SK-N-MC (cell line): ENCODE measurements around the gene PRR5L.

Source experiments
- DNase-seq: peaks from one replicate; pipeline ENCODE4 v3.0.0-alpha.2; 2011; ENCODE audit warnings: low read depth, low spot score
- H3K27ac ChIP-seq: fragments of 200-600 bp; sonication (generic); 2 replicates; pipeline ENCODE4 v1.5.1; 2016; ENCODE audit warnings: mixed run types
- H3K36me3 ChIP-seq: fragments of 200-600 bp; sonication (generic); 2 replicates; pipeline ENCODE4 v1.6.1; 2017; ENCODE audit warnings: antibody characterized with exemption, low read length, mixed read lengths; ENCODE audit not compliant: insufficient read depth
- H3K4me3 ChIP-seq: fragments of 200-600 bp; sonication (generic); 2 replicates; pipeline ENCODE4 v1.5.1; 2016
- H3K9ac ChIP-seq: fragments of 200-600 bp; sonication (generic); 2 replicates; pipeline ENCODE4 v1.8.0; 2017; ENCODE audit warnings: mixed run types, mixed read lengths; ENCODE audit not compliant: insufficient read length
- H3K9me3 ChIP-seq: fragments of 200-600 bp; sonication (generic); 2 replicates; pipeline ENCODE4 v1.6.1; 2017; ENCODE audit warnings: low read depth, mild to moderate bottlenecking, antibody characterized with exemption, low read length, moderate library complexity, mixed read lengths
- EZH2 ChIP-seq: fragments of 200-600 bp; sonication (generic); IDR thresholded peaks from one replicate; pipeline ENCODE4 v1.6.1; 2017; ENCODE audit warnings: antibody characterized with exemption
- FOXP2 ChIP-seq: optimal IDR thresholded peaks from 2 replicates; pipeline ENCODE3; 2011; ENCODE audit warnings: mild to moderate bottlenecking, moderate library complexity; ENCODE audit not compliant: insufficient read depth; ENCODE audit errors: extremely low read length, control extremely low read depth
- POLR2AphosphoS5 ChIP-seq: IDR thresholded peaks from 2 replicates; pipeline ENCODE4 v1.6.1; 2012; ENCODE audit warnings: mild to moderate bottlenecking, low read depth, low read length, borderline replicate concordance

Gene PRR5L

DNA sequence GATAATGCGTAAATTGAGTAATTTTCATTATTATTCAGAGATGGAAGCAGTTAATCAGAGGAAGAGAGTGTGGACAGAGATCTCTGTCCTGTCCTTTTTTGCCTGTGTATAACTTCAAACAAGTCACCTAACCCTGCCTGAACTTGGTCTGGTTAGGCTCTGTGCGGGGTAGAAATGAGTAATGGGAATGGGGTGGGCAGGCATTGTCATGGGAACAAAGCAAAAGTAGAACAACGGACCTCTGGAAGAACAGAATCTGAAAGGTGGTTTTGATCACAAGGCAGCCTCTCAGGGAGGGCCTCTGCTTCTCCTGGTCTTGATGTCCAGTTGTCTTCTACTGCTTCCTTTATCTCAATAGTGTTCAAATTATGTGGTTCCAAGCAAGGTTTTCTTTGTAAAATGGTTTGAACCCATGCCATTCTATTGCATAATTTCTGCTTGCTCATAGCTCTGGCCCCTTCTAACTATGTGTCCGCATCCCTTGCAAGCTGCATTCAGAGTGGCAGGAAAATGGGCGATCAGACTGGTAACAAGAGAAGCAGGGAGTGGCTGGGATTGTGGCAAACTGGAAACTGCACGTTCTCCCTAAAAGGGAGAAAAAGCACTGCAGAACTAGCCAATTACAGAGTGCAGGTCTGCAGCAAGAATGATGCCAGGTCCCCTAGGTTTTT is 76.1 kb downstream of the PRR5L start:
- Histone ChIP-seq H3K4me3 (peak overlapping the region; percentile 56), H3K36me3 (no peaks in the 10 kb centered on the region), H3K9me3 (no peaks in the 10 kb centered on the region), H3K9ac (no peak overlapping the region), H3K27ac (peak overlapping the region; percentile 99)
- DNase-seq: no peak
- TF ChIP-seq POLR2AphosphoS5: no peak
- no peak for TF ChIP-seq FOXP2
- TF ChIP-seq EZH2: no peak

DNA sequence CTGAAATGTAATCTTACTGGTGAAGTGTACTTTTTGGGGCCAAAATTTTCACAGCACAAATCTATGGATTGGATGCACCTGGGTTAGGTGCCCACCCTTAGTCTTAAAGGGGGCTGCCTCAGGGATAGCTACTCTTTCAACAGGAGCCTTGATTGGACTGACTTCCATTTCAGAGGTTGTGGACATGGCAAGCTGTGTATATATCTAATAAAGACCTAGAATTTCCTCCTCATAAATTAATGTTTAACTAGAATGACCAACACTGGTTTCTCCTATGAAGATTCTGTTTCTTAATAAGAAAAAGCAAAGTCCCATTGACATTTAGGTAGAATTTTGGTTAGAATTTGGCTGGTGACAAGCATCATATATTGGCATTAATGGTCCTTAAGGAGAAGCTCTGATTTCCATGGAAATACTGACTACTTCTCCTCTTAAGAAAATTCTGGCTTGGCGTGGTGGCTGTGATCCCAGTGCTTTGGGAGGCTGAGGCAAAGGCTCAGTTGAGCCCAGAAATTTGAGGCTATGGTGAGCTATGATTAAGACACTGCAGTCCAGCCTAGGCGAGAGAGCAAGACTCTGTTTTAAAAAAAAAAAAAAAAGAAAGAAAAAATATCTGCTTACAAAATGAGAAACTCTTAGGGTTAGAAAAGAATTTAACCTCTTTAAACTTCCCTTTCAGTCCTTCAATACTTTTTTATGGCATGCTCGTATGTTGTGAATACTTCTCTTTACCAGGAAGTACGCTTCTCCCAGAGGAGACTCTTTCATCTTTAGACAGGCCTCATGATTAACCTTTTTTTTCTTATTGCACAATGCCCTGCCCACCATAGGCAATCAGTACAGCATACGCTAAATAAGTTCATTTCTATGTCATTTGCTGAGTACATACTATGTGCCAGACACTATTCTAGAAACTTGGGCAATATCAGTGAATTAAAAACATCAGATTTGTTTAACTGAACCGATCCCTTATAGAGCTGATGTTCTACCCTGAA is 77.2 kb downstream of the PRR5L start:
- Histone ChIP-seq H3K9me3 (no peaks in the 10 kb centered on the region), H3K36me3 (peaks cover 7% of the 10 kb centered on the region), H3K9ac (peak overlapping the region; percentile 69), H3K4me3 (peak overlapping the region; percentile 56), H3K27ac (peak overlapping the region; percentile 99)
- peak; percentile 61; the same call in 1 of the 2 replicates for TF ChIP-seq POLR2AphosphoS5
- no peak for TF ChIP-seq EZH2
- DNase-seq: peak; percentile 99

DNA sequence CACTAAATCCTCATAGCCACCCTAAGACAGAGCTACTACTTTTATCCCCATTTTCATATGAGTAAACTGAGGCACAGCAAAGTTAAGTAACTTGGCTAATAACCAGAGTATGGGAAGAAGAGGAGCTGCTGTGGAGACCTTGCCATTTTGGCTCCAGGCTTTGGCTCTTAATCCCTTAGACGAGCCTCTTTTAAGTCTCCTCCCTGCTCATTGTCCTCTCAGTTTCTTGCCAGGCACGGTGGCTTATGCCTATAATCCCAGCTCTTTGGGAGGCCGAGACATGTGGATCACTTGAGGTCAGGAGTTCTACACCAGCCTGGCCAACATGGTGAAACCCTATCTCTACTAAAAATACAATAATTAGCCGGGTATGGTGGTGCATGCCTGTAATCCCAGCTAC is 78.6 kb downstream of the PRR5L start:
- no peak for DNase-seq
- Histone ChIP-seq H3K4me3 (peak overlapping the region; percentile 31), H3K9ac (peak overlapping the region; percentile 42), H3K27ac (peak overlapping the region; percentile 97), H3K9me3 (no peaks in the 10 kb centered on the region), H3K36me3 (peaks cover 20% of the 10 kb centered on the region)
- TF ChIP-seq EZH2: no peak
- no peak for TF ChIP-seq POLR2AphosphoS5
- TF ChIP-seq FOXP2: no peak

- Histone ChIP-seq H3K36me3 (peaks cover 28% of the 10 kb centered on the region), H3K9ac (peak overlapping the region; percentile 72), H3K27ac (peak overlapping the region; percentile 97), H3K9me3 (no peaks in the 10 kb centered on the region), H3K4me3 (peak overlapping the region; percentile 90)
- no peak for DNase-seq
- no peak for TF ChIP-seq POLR2AphosphoS5
These were observed 79.4 kb downstream of the PRR5L start for GRCh38 chr11:36375353-36376008.

DNA sequence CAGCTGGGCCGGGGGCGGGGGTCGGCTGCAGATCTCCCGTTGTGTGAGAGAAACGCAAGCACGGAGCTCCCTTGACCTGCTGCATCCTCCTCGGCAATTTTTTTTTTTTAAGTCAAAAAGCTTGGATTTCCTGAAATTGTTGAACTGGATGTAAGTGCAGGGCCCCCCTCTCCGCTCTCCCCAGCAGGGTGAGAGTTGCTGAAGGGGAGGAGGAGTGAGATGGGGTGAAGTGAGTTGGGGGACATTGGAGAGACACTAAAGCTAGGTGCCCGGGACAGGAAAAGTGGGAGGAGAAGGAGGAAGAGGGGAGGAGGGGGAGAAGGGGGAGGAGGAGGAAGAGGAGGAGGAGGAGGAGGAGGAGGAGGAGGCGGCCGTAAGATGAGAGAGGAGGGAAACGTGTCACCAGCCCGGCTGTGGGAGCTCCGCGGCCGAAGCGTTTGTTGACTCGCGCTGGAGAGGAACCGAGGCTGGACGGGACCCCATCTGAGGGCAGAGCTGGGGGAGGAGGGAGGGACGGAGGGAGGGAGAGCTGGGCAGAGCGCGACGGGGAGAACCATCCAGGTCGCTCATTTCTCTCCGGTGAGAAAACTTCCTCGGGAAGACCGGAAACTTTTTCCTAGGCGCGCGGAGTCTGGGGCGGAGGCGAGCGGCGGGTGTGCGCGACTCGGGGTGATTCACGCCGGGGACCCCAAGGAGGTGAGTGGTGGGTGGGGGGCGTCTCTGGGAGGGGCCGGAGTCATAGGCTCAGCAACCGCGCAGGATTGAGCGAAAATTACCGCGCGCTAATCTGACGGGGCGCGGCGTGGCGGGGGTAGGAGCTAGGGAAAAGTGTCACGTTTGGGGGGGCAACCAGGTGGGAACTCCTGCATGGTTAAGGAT is 80.2 kb downstream of the PRR5L start:
- no peaks in the 10 kb centered on the region for H3K9me3 ChIP-seq
- TF ChIP-seq POLR2AphosphoS5: peak; percentile 74
- TF ChIP-seq EZH2: no peak
- H3K27ac ChIP-seq: peak overlapping the region; percentile 97
- H3K36me3 ChIP-seq: peaks cover 35% of the 10 kb centered on the region
- H3K4me3 ChIP-seq: peak overlapping the region; percentile 90
- no peak for DNase-seq
- H3K9ac ChIP-seq: peak overlapping the region; percentile 72

DNA sequence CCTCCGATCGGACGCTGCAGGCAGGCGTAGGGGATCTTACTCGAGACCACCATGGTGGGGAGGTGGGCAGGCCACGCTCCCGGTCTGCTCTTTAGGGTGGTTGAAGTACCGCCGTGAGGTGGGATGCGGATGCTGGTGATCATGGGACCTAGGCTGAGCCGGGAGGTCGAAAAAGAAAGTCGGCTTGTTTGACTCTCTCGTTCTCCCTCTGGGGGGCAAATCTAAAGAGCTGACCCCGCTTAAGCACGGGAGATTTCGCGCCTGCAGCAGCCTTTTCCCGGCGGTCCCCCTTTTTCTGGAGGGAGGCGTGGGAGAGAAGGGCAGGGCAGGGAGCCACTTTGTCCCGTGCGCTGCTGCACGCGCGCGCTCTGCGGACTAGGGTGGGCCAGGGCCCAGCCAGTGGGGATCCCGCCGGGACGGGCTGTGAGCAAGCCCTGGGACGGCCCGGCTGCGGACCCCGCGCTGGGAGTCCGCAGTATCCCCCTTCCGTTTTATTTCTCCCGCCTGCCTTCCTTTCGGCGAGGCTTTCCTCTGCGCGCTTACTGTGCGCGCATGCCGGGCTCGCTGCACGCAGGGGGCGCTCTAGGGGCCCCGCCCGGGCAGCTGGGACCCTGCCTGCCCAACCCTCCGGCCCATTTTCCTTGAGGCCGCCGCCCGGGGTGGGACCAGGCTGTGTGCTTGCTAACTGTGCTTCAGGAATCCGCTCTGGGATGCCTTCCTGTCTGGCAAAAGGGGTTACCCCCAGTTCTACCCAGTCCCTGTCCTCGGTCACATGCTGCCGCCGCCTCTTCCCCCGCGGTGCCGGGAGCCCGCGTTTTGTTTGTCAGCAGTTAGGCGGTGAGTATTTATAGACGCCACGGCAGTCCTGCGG is 81.0 kb downstream of the PRR5L start:
- H3K27ac ChIP-seq: peak overlapping the region; percentile 97
- no peak for DNase-seq
- peak overlapping the region; percentile 72 for H3K9ac ChIP-seq
- H3K4me3 ChIP-seq: peak overlapping the region; percentile 90
- H3K9me3 ChIP-seq: no peaks in the 10 kb centered on the region
- H3K36me3 ChIP-seq: peaks cover 44% of the 10 kb centered on the region
- TF ChIP-seq POLR2AphosphoS5 (no peak; the same call in 1 of the 2 replicates), FOXP2 (peak; percentile 27), EZH2 (no peak)

DNA sequence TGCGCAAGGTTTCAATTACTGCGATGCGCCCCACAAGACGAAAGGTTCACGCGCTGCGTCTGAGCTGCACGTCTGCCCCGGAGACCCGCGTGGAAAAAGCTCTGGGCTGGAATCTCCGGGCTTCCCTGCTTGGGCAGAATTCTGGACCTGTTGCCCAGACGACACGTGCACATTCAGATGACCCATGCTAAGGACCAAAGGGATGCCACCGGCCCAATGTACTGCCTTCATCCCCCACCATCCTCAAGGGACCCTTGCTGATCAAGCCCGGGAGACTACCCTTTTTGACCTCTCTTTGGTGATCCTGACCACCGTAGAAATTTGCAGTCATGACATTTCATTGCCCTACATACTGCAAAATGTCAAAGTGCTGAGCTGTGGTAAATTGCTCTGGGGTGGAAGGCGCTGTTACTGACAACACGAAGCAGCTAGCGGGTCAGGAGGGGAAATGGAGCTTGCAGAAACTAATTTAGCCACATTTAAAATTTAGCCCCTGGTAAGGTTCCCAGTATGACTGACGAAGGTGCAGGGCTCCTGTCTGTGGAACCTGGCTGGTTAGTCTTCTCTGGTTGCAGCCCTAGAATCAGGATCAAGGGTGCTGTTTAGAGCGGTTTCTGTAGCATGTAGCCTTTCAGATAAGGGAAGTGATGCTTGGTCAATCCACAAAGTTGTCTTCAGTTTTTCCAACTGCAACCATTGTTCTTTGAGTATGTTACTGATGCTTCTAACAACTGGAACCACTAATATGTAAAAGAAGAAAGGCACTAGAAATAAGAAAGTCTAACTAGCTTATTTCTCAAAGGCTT is 81.9 kb downstream of the PRR5L start:
- Histone ChIP-seq H3K36me3 (peaks cover 52% of the 10 kb centered on the region), H3K4me3 (peak overlapping the region; percentile 90), H3K27ac (no peak overlapping the region), H3K9ac (peak overlapping the region; percentile 72), H3K9me3 (no peaks in the 10 kb centered on the region)
- DNase-seq: no peak
- TF ChIP-seq FOXP2 (no peak), EZH2 (no peak), POLR2AphosphoS5 (no peak)
